PC-3 (cell line): ENCODE data around the gene SAMD13. TPM values are rescaled to one million over a fixed set of nuclear protein-coding genes. Genes with fewer than 3 reads are reported as not detected.

Experiments
- ATAC-seq: fragments of 200-7000 bp; cut with Tn5 transposase; 2 replicates; pipeline ENCODE4 v1.9.1; 2020; ENCODE audit warnings: mild to moderate bottlenecking, moderate library complexity
- BruUV-seq: library from RNA; stranded (reverse); fragments of 400-500 nt; replicated peaks from 2 replicates; lab custom pipeline; 2021; lab: Mats Ljungman, UMichigan
- CTCF ChIA-PET: fragments of 300-600 bp; sonication (Branson Sonifier 250); formaldehyde crosslinking; loops from one replicate; lab custom pipeline; 2022; ENCODE audit warnings: antibody characterized with exemption; lab: Charles Lee
- POLR2A ChIA-PET: fragments of 300-600 bp; sonication (Branson Sonifier 250); formaldehyde crosslinking; loops from one replicate; lab custom pipeline; 2022; ENCODE audit warnings: antibody characterized with exemption; ENCODE audit not compliant: unreplicated experiment; lab: Charles Lee
- DNase-seq: peaks from one replicate; pipeline ENCODE4 v3.0.0-alpha.2; 2015
- H2AFZ ChIP-seq: fragments of 300-600 bp; sonication (generic); 2 replicates; pipeline ENCODE4 v1.6.0; 2016; ENCODE audit warnings: antibody characterized with exemption, low read length
- H3F3A ChIP-seq: fragments of 300-600 bp; sonication (generic); one replicate; pipeline ENCODE4 v1.6.0; 2017; ENCODE audit warnings: antibody characterized with exemption, low read length, control low read depth, mild to moderate bottlenecking; ENCODE audit not compliant: unreplicated experiment
- H3K27ac ChIP-seq: fragments of 300-600 bp; sonication (generic); 2 replicates; pipeline ENCODE4 v1.5.1; 2016; ENCODE audit warnings: mild to moderate bottlenecking, low read length
- H3K27me3 ChIP-seq: fragments of 300-600 bp; sonication (generic); 2 replicates; pipeline ENCODE4 v1.6.1; 2016; ENCODE audit warnings: low read length, mixed read lengths
- H3K36me3 ChIP-seq: fragments of 300-600 bp; sonication (generic); 2 replicates; pipeline ENCODE4 v1.6.1; 2016; ENCODE audit warnings: low read depth, mixed run types, low read length, mixed read lengths
- H3K4me1 ChIP-seq: fragments of 300-600 bp; sonication (generic); 2 replicates; pipeline ENCODE4 v1.5.1; 2016; ENCODE audit warnings: low read length; ENCODE audit not compliant: insufficient read depth
- H3K4me2 ChIP-seq: fragments of 300-600 bp; sonication (generic); 2 replicates; pipeline ENCODE4 v1.6.0; 2016; ENCODE audit warnings: low read length
- H3K4me3 ChIP-seq: fragments of 300-600 bp; sonication (generic); 2 replicates; pipeline ENCODE4 v1.5.1; 2016; ENCODE audit warnings: mild to moderate bottlenecking, low read length, mixed read lengths
- H3K79me2 ChIP-seq: fragments of 300-600 bp; sonication (generic); 2 replicates; pipeline ENCODE4 v1.6.1; 2017; ENCODE audit warnings: low read length, mixed read lengths
- H3K9ac ChIP-seq: fragments of 300-600 bp; sonication (generic); 2 replicates; pipeline ENCODE4 v1.6.0; 2016; ENCODE audit warnings: mild to moderate bottlenecking, low read length
- H3K9me2 ChIP-seq: fragments of 300-600 bp; sonication (generic); replicated peaks from 2 replicates; pipeline ENCODE4 v1.6.1; 2016; ENCODE audit warnings: mixed run types, low read length, mixed read lengths
- H3K9me3 ChIP-seq: fragments of 300-600 bp; sonication (generic); 2 replicates; pipeline ENCODE4 v1.6.1; 2016; ENCODE audit warnings: low read length, mixed read lengths
- H4K20me1 ChIP-seq: fragments of 300-600 bp; sonication (generic); 2 replicates; pipeline ENCODE4 v1.6.1; 2016; ENCODE audit warnings: low read length, mixed read lengths
- EZH2 ChIP-seq: fragments of 300-600 bp; sonication (generic); IDR thresholded peaks from one replicate; pipeline ENCODE4 v1.6.1; 2017; ENCODE audit warnings: antibody characterized with exemption, mild to moderate bottlenecking, low read length; ENCODE audit not compliant: unreplicated experiment
- EZH2phosphoT487 ChIP-seq: fragments of 300-600 bp; sonication (generic); IDR thresholded peaks from 2 replicates; pipeline ENCODE4 v1.6.1; 2018; ENCODE audit warnings: mild to moderate bottlenecking, antibody characterized with exemption, low read length, borderline replicate concordance
- intact Hi-C: fragments of 100-400 bp; cut with micrococcal nuclease; formaldehyde crosslinking; loops from 2 replicates; pipeline ENCODE4 v1.9.0; 2023
- total RNA-seq: library from RNA; depleted of rRNA; stranded (reverse); fragments of >200 nt; gene quantifications from 2 replicates; pipeline ENCODE4 v1.2.3, GENCODE V29; 2014
- TF ChIP-seq, protein P1 (sequence below): fragments of 300-600 bp; sonication (generic); conservative IDR thresholded peaks from 2 replicates; pipeline ENCODE4 v1.5.1; 2017; ENCODE audit warnings: antibody characterized with exemption, low read depth, mild to moderate bottlenecking, low read length

SAMD13 gene
- total RNA-seq, 1 experiment from 2014 or later = 1.1 TPM

DNA sequence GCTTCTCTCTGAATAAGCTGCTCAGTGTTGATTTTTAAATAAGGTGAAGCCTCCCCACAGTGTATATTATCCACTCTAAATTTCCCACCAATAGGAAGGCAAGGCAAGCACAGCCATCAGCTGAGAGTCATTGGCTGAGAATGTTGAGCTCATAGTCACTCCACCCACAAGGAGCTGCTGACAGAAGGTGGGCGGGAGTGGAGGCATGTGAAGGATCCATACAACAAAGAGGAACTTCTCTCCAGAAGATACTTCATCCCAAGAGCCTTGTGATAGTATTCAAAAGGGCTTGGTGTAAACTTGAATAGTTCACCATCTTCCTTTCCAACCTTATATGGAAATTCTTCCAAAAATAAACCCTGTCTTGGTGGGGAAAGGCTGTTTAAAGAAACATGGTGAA is 42.8 kb downstream of the SAMD13 start:
- CTCF ChIA-PET = no interaction called here
- H3K27ac ChIP-seq = no peak overlapping the region

DNA sequence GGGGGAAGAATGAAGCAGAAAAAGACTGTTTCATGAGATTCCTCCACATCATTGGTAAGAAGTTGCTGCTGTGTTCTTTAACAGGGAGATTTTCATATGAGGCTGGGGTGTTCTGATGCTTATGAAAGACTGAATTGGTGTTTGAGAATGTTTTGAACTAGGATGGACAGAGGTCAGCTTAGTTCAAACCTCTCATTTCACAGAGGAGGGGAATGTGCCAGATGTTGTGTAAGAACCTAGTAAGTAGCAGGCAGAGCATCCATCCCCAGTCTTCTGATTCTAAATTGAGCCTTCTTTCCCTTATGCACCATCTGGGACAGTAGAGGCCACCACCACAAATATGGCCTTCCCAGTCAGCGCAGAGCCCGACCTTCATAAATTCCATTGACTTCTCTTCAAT is 43.7 kb downstream of the SAMD13 start:
- TF ChIP-seq EZH2 (no peak), EZH2phosphoT487 (no peak)
- TF ChIP-seq, protein P1, sequence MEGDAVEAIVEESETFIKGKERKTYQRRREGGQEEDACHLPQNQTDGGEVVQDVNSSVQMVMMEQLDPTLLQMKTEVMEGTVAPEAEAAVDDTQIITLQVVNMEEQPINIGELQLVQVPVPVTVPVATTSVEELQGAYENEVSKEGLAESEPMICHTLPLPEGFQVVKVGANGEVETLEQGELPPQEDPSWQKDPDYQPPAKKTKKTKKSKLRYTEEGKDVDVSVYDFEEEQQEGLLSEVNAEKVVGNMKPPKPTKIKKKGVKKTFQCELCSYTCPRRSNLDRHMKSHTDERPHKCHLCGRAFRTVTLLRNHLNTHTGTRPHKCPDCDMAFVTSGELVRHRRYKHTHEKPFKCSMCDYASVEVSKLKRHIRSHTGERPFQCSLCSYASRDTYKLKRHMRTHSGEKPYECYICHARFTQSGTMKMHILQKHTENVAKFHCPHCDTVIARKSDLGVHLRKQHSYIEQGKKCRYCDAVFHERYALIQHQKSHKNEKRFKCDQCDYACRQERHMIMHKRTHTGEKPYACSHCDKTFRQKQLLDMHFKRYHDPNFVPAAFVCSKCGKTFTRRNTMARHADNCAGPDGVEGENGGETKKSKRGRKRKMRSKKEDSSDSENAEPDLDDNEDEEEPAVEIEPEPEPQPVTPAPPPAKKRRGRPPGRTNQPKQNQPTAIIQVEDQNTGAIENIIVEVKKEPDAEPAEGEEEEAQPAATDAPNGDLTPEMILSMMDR = no peak
- DNase-seq (no peak), ATAC-seq (no peak)
- Histone ChIP-seq H2AFZ (no peak overlapping the region), H3F3A (no peaks in the 10 kb centered on the region), H4K20me1 (no peaks in the 10 kb centered on the region), H3K4me1 (no peaks in the 10 kb centered on the region), H3K27ac (no peak overlapping the region), H3K9ac (no peak overlapping the region), H3K9me2 (no peaks in the 10 kb centered on the region), H3K79me2 (no peaks in the 10 kb centered on the region), H3K27me3 (no peaks in the 10 kb centered on the region), H3K9me3 (no peaks in the 10 kb centered on the region), H3K4me3 (no peak overlapping the region), H3K36me3 (no peaks in the 10 kb centered on the region), H3K4me2 (no peak overlapping the region)
- ChIA-PET POLR2A (no interaction called here), CTCF (no interaction called here)
- no TSS peak for BruUV-seq
- intact Hi-C loops = no loop called here

More for the DNA sequence above, 42.8 kb downstream of the SAMD13 start:
- Histone ChIP-seq H2AFZ (no peak overlapping the region), H3K9ac (no peak overlapping the region), H3K9me3 (no peaks in the 10 kb centered on the region), H3K79me2 (no peaks in the 10 kb centered on the region), H3F3A (no peaks in the 10 kb centered on the region), H3K36me3 (no peaks in the 10 kb centered on the region), H3K4me1 (no peaks in the 10 kb centered on the region), H3K4me3 (no peak overlapping the region), H3K9me2 (no peaks in the 10 kb centered on the region), H4K20me1 (no peaks in the 10 kb centered on the region), H3K27me3 (no peaks in the 10 kb centered on the region), H3K4me2 (no peak overlapping the region)
- BruUV-seq = no TSS peak
- DNase-seq (no peak), ATAC-seq (no peak)
- TF ChIP-seq EZH2phosphoT487 (no peak), EZH2 (no peak)
- TF ChIP-seq, protein P1 = no peak
- intact Hi-C loops = no loop called here
- POLR2A ChIA-PET = no interaction called here

- no peaks in the 10 kb centered on the region for H4K20me1 ChIP-seq
- intact Hi-C loops = no loop called here
- H3K27me3 ChIP-seq = no peaks in the 10 kb centered on the region
- H3K36me3 ChIP-seq = no peaks in the 10 kb centered on the region
- no peak for DNase-seq
- POLR2A ChIA-PET = no interaction called here
- H2AFZ ChIP-seq = no peak overlapping the region
- H3K9me3 ChIP-seq = no peaks in the 10 kb centered on the region
- TF ChIP-seq EZH2 (no peak), EZH2phosphoT487 (no peak)
- TF ChIP-seq, protein P1 = no peak
- no peak overlapping the region for H3K4me3 ChIP-seq
- no peaks in the 10 kb centered on the region for H3K9me2 ChIP-seq
- no peak for ATAC-seq
- H3K4me1 ChIP-seq = no peaks in the 10 kb centered on the region
- no peak overlapping the region for H3K9ac ChIP-seq
- no peaks in the 10 kb centered on the region for H3F3A ChIP-seq
- H3K4me2 ChIP-seq = no peak overlapping the region
- no TSS peak for BruUV-seq
- CTCF ChIA-PET = interaction anchor here (0.6 kb wide), 1 partner anchor 86 kb away, joined by 5 read pairs; no protein-coding TSS in a partner anchor
- H3K79me2 ChIP-seq = no peaks in the 10 kb centered on the region
- no peak overlapping the region for H3K27ac ChIP-seq
These were observed 45.9 kb downstream of the SAMD13 start for GRCh38 chr1:84347271-84347931.
